Hindlimb muscle (tissue), 1 donor: ENCODE results near the gene KIRREL2. TPM values are rescaled to one million over a fixed set of nuclear protein-coding genes. Genes with fewer than 3 reads are reported as not detected.
"Not testable (repeated sequence)": the region's sequence is repeated elsewhere in the genome, so short reads cannot be mapped to it uniquely, and the experiment has no call there.

ENCODE experiments used
- DNase-seq: peaks from one replicate; pipeline ENCODE4 v3.0.0-alpha.2; 2013
- polyA plus RNA-seq: library from polyadenylated mRNA; unstranded; fragments of 120-200 nt; gene quantifications from one replicate; pipeline ENCODE4 v1.2.1, GENCODE V29; 2013; ENCODE audit not compliant: insufficient read length

Gene KIRREL2
- polyA plus RNA-seq, 1 donor: 0.31 TPM

GRCh38 chr19:35899547-35900214 is 43.0 kb downstream of the KIRREL2 start:
- peak; percentile 91 for DNase-seq

- DNase-seq: no peak
Observed at GRCh38 chr19:35901055-35901644, 44.4 kb downstream of the KIRREL2 start.

DNA sequence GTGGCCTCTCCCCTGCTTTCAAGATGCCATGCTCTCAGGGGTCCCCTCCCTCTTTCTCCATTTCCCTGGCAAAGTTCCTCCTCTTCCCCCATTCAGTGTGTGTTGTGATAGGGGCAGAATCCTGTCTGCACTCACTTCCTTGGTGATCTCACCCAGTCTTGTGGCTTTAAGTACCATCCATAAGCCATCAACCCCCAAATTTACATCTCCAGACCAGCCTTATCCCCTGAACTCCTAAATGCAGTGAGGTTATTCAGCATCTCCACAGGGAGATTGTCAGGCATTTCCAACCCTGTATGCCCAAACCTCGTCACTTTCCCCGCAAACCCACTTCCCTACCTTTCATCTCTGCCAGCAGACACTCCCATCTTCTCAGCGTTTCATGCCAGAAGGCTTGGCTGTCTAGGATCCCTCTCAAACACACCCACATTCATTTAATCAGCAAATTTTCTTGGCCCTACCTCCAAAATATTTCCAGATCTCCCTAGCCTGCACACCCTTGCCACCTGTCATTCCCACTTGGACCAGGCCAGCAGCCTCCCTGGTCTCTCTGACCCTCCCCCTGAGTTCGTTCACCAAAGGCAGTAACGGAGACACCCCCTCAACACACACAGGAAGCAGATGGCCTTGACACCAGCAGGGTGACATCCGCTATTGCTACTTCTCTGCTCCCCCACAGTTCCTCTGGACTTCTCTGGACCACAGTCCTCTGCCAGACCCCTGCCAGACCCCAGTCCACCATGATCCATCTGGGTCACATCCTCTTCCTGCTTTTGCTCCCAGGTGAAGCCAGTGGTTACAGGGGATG is 45.3 kb downstream of the KIRREL2 start, which contains the start of gene HCST:
Gene HCST, plus strand, starts transcription at position 676 of the 808 bp plus-strand sequence. Its CDS starts 65 bp downstream, at position 741.
- no peak for DNase-seq

DNA sequence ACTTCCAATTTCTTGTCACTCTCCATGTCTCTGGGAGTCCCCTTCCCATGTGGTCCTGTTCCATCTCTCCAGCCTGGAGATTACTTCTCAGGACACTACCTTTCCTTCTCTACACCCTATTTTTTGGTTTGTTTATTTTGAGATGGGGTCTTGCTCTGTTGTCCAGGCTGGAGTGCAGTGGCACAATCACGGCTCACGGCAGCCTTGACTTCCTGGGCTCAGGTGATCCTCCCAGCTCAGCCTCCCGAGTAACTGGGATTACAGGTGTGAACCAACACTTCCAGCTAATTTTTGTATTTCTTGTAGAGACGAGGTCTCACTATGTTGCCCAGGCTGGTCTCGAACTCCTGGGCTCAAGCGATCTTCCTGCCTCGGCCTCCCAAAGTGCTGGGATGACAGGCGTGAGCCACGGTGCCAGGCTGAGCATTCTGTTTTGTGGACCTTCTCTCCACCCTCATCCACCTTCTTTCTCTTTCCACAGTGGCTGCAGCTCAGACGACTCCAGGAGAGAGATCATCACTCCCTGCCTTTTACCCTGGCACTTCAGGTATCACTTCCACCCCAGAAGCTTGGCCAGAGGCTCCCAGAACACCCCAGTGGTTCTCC is 46.3 kb downstream of the KIRREL2 start:
- no peak for DNase-seq

GRCh38 chr19:35903550-35904179 is 47.0 kb downstream of the KIRREL2 start:
- DNase-seq: no peak

DNA sequence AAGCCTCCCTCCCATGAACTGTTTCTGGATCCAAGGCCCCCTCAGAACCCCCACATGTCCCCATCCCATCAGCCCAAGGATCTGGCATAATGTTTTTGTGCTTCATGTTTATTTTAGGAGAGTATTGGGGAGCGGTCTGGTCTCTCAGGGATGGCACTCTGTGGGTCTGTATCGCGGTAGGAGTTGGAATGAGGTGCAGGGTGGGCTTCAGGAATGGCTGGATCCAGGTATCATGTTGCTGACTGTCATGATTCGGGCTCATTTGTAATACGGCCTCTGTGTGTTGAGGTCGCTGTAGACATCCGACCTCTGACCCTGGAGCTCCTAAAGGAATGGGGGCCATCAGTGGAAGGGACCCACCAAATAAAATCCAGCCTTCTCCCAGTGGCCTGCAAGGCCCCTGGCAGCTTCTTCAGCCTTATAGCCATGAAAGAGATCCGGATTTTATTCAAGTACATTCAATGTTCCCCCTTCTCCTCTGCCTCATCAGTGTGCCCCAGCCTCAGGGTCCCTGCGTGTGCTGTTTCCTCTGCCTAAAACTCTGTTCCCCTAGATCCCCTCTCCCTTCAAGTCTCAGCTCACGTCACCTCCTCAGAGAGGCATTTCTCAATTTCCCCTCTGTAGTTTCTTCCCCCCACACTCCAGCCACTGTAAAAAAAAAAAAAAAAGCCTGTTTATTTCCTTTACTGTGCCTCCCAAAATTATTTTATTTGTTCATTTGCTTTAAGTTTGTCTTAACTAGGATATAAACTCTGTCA is 47.8 kb downstream of the KIRREL2 start:
- no peak for DNase-seq

DNA sequence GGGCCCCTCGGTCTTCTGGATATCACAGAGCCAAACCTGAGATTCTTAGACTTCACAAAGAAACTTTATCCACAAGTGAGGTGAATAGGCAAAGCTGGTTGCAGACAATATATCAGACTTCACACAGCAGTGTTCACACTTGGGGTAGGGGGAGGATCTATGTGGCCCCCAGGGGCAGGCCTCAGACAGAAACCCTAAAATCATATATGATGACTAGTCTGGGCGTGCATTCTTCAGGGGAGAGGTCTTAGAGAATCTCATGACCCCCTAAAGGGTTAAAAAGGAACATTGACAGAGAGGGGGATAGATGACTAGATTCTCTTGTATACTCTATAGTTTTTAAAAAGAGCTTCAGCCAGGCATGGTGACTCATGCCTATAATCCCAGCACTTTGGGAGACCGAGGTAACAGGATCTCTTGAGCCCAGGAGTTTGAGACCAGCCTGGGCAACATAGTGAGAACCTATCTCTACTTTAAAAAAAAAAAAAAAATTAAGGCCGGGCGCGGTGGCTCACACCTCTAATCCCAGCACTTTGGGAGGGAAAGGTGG is 48.5 kb downstream of the KIRREL2 start:
- no peak for DNase-seq

- no peak for DNase-seq
Observed at GRCh38 chr19:35907377-35907745, 50.6 kb downstream of the KIRREL2 start.

DNA sequence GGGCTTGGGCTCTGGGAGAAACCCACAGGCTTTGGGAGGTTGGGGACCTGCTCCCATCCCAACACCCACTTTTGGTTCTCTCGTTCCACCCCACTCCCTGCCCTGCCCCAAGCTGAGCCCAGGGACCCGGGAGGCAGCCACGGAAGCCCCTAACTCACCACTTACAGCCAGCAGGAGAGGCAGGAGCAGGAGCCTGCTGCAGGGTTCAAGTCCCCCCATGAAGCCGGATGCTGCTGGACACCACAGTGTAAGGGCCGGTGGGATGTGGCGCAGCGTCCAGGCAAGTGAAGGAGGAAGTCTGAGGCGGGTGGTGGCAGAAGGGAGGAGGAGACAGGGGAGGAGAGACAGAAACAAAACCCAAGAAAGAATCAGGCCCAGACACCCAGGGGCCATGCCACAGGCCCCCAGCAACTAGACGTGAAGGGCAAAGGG is 51.3 kb downstream of the KIRREL2 start, which contains the start of gene TYROBP:
Gene TYROBP, minus strand, starts transcription at position 286 of the 432 bp plus-strand sequence. Its CDS starts 67 bp downstream, at position 219.
- no peak for DNase-seq

GRCh38 chr19:35908973-35909683 is 52.4 kb downstream of the KIRREL2 start:
- DNase-seq: peak; percentile 57

GRCh38 chr19:35909684-35910035 is 52.9 kb downstream of the KIRREL2 start:
- DNase-seq: no peak

DNA sequence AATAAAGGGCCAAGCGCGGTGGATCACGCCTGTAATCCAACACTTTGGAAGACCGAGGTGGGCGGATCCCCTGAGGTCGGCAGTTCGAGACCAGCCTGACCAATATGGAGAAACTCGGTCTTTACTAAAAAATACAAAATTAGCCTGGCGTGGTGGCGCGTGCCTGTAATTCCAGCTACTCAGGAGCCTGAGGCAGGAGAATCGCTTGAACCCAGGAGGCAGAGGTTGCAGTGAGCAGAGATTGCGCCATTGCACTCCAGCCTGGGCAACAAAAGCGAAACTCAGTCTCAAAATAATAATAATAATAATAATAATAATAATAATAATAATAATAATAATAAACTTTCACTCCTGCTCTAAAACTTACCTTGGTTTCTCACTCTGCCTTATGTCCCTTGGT is 53.6 kb downstream of the KIRREL2 start:
- not testable (repeated sequence) for DNase-seq

GRCh38 chr19:35911173-35911572 is 54.5 kb downstream of the KIRREL2 start:
- no peak for DNase-seq

- DNase-seq: no peak
Observed at GRCh38 chr19:35911790-35912189, 55.1 kb downstream of the KIRREL2 start.

DNA sequence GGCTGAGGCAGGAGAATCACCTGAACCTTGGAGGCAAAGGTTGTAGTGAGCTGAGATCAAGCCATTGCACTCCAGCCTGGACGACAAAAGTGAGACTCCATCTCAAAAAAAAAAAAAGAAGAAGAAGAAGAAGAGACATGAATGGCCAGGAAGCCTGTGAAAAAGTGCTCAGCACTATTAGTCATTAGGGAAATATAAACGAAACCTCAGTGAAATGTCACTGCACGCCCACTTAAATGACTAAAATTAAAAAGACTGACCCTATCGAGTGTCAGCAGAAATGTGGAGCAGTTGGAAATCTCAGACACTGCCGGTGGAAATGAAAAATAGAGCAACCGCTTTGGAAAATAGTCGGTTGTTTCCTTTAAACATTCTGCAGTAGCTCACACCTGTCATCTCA is 56.9 kb downstream of the KIRREL2 start:
- no peak for DNase-seq

DNA sequence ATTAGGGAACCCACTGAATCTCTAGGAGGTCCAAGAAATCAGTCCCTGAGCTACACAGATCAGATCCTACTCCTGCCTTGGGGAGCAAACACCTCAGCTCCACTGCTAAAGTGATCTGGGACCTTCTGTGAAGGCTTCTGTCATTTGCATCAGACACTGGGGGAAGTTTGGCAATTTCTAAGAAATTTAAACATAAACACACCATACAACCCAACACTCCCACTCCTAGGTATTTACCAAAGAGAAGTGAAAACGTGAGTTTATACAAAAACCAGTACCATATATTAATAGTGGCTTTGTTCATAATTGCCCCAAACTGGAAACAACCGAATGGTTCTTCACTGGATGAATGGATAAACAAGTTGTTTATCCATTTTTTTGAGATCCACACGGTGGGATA is 58.7 kb downstream of the KIRREL2 start:
- no peak for DNase-seq
